Occipital lobe (tissue), 2 donors: ENCODE data around the gene DPP9. TPM values are rescaled to one million over a fixed set of nuclear protein-coding genes. Genes with fewer than 3 reads are reported as not detected.
"Not testable (repeated sequence)": the region's sequence is repeated elsewhere in the genome, so short reads cannot be mapped to it uniquely, and the experiment has no call there.

ENCODE experiments used
- DNase-seq: peaks from one replicate; lab custom pipeline; 2025; lab: John Stamatoyannopoulos, UW
- total RNA-seq: library from RNA; depleted of rRNA; stranded (reverse); fragments of >200 nt; gene quantifications from one replicate; pipeline ENCODE4 v1.2.3, GENCODE V29; 2014

DPP9 gene
- 5.5 TPM for total RNA-seq

DNA sequence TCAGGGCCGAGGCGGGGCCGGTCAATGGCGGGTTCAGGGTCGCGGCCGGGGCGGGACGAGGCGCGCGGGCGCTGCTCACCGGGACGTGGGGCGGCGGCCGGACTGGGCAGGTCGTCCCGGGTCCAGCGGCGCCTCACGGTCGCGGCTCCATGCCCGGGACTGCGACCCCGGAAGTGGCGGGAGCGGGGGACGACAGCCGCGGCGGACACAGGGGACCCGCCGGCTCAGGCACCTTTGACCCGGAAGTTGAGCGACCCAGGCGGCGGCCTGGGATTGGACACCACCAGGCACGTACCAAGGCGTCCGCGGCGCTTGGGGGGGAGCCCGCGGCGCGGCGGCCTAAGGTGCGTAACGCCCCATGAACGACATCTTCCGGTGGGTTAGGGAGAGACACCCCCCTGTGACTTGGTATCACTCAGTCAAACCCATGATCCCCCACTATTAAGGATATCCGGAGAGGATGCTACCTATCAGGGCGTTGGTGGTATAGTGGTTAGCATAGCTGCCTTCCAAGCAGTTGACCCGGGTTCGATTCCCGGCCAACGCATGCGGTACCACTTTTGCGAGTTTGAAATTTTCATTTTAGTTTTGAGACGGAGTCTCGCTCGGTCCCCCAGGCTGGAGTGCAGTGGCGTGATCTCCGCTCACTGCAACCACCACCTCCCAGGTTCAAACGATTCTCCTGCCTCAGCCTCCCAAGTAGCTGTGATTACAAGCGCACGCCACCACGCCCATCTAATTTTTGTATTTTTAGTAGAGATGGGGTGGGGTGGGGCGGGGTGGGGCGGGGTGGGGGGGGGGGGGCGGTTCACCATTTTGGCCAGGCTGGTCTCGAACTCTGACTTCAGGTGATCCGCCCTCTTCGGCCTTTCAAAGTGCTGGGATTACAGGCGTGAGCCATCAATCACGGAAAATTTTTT lies at the start of gene DPP9:
Gene DPP9, minus strand, starts transcription at position 248 of the 920 bp plus-strand sequence. CDS start 3,936 bp downstream, outside the sequence.
- DNase-seq: peak; percentile 95

DNA sequence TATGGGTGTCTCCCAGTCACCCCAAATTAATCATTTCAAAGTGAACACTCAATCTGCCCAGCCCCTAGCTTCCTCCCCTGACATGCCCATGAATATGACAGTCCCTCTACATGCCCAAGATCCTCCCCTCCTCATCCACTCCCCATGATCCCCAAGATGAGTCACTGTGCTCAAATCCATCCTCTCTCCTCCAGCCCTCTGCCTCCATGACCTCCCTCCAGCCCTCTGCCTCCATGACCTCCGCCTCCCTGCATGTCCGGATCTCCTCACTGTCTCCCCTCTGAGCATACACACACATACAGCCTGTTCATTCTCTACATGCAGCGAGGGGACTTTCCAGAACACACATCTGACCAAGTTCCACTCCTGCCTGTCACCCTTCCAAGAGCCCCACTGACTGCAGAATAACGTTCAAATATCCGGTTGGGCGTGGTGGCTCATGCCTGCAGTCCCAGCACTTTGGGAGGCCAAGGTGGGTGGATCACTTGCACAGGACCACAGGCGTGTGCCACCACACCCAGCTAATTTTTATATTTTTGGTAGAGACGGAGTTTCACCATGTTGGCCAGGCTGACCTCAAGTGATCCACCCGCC lies 49.5 kb upstream of the DPP9 start:
- DNase-seq: no peak

DNA sequence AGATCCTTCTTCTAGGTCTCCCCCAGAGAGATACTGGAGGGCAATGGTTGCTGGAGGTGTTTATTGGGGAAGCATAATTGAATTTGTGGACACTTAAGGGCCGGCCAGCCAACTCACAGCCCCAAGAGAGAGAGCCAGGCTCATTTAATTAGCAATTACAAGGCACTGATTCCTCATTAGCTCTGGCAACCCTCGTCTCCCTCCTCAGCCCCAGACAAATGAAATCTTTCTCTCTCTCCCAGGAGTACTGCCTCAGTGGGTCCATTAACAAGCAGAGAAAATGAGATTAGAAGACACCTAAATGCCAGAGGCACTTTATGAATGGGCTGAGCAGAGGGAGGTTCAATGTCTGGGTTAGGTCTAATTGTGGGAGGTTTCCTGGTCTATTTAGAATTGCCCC lies 48.9 kb upstream of the DPP9 start:
- no peak for DNase-seq

DNA sequence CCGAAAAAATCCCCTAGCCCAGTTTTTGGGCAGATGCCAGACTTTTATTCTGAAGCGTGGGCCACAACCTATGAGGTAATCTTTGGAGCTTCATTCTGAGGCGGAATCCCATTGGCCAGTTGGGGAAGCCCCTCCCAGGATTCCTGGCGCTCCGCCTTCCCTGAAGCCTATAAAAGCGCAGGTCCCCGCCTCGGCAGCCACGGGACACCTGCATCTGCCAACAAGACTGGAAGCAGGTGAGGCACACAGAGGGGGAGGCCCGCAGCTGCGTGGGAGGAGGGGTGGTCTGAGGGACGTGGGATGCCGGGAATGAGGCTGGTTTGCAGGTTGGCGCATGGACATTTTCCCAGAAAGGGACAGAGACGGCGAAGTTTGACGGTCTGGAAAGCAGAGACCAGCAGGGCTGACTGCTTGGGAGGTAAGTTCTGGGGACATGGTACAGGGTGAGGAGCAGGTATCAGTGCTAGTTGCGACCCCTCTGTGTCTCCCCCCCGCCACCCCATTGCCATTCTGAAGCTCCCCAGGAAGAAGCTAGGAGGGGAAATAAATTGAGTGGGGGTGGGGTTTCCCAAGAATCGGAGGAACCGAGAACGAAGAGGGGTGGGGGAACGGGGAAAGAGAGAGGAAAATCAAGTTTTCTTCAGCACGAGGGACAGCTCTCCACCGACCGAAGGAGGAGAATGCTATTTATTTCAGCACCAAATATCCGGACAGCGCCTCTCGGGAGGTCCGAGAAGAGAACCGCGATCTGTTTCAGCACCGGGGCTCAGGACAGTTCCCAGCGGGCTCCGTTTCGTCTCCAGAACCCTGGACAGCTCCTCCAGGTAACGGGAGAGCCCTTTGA lies 45.5 kb upstream of the DPP9 start:
- DNase-seq: peak; percentile 80

DNA sequence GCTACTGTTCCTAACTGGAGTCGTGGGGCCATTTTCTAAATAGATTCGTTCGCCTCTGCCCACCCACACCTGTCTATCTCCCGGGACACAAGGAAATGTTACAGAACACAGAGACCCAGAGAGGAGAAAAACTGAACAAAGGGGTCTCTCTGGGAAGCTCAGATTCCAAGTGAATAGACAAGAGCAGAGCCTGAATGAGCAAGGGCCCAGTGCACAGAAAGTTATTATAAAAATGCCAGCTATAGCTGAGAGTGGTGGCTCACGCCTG lies 40.7 kb upstream of the DPP9 start:
- DNase-seq: no peak

DNA sequence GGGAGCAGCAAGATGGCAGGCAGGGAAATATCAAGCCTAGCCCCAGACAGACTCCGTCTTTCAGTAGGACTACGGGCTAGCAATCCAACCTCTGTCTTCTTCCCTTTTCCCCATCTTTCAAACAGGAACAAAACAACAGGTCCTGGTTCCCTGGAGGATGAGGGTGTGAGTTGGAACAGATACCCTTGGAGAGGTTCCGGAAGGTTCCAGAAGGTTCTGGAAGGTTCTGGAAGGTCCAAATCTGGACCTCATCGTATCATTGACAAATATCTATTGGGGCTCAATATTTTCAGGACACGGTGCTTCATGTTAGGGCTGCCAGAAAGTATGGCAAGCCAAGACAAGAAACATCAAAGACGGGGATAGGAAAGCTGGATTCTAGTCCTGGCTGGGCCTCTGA lies 39.4 kb upstream of the DPP9 start:
- no peak for DNase-seq

DNA sequence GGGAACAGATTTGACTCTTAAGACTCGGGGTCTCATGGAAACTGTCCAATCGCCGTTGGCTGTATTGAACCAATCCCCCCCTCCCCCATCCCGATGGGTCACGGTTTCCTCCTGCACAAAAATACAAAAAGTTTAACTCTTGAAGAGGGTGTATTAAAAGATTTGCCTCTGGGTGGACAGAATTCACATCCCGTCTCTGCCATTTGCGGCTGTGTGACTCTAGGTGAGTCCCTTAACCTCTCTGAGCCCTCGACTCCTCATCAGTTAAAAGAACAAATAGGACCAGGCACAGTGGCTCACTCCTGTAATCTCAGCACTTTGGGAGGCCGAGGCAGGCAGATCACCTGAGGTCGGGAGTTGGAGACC lies 36.6 kb upstream of the DPP9 start:
- DNase-seq: no peak

DNA sequence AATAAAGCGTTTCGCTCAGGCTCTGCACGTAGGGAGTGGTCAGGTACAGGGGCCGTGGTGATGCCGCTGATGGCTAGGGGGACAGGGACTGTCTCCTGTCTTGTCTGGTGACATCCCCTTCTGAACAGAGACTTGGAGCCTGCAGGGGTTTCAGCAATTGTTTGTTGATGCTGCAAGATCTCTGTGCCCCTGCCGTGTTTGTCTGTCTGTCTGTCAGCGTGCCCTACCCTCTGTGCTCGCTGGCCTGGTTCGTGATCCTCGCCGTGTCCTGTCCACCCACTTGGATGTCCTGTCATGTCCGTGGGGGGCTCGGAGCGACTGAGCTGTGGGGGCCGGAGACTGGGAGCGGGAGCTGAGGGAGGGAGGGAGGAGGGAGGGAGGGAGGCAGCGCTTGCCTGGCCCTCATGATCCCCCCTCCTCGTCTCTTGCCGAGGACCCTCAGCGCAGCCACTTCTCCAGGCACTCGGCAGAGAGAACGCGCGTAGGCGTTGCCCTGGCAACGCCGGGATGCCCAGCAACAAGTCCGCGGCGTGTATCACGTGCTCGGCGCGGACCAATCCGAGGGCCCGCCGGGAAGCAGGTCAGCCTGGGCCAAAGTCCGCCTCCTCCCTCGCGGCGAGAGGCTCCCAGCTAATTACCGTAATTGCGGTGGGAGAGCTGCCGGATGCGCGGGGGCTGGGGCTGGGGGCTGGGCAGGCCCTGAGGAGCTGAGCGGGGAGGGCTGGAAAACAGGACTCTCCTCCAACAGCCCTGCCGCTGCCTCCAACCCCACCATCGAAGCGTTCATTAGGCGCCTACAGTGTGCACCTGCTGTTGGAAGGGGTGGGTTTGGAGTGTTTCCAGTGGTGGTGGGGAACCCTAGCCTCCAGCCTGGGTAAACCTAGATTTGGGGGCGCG lies 36.0 kb upstream of the DPP9 start:
- DNase-seq: peak; percentile 87

DNA sequence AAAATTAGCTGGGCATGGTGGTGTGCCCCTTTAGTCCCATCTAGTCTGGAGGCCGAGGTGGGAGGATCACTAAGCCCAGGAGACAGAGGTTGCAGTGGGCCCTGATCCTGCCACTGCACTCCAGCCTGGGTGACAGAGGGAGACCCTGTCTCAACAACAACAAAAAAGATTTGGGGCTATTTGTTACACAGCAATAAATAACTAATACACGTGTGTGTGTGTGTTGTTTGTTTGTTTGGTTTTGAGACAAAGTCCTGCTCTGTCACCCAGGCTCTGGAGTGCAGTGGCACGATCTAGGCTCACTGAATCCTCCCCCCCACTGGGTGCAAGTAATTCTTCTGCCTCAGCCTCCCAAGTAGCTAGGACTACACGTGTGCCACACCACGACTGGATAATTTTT lies 35.0 kb upstream of the DPP9 start:
- DNase-seq: no peak

DNA sequence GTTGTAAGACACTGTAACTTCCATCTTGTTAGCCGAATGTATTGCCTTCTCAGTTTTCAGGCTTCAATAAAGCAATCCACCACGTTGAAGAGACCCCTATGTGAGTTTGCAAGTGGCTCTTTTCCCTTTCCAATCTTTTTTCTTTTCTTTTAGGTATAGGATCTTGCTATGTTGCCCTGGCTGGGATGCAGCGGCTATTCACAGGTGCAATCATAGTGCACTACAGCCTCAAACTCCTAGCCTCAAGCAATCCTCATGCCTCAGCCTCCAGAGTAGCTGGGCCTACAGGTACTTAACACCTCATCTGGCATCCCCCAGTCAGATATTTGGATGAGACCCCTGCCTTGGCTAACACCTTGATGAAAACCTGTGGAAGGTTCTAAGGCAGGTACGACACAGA lies 34.4 kb upstream of the DPP9 start:
- no peak for DNase-seq

DNA sequence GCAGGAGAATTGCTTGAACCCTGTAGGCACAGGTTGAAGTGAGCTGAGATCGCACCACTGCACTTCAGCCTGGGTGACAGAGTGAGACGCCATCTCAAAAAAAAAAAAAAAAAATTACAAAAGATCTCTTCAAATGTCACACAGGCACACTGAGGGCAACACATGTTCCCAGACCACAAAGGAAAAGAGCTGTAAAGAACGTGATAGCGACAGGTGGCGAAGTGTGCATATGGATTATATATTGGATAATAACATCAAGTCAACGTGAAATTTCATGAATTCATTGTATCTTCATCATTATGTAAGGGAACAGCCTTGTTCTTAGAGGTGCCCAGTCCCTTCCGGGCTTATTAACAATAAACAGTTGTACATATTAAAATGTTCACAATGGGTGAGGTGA lies 31.8 kb upstream of the DPP9 start:
- no peak for DNase-seq

DNA sequence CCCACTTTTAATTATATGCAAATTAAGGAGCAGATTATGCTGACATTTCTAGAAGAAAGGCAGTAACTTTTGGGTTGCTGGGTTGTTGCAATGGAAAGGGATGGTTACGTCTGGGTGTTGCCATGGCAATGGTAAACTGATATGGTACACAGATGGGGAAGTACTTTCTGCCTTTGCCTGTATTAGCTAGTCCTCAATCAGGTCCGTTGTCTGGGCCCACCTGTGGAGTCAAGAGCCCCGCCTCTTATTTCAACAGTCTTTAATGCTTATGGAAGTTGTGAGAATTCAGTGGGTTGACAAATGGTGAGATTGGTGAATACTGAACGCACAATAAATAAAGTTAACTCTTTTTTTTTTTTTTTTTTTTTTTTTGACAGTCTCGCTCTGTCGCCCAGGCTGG lies 30.6 kb upstream of the DPP9 start:
- DNase-seq: no peak

DNA sequence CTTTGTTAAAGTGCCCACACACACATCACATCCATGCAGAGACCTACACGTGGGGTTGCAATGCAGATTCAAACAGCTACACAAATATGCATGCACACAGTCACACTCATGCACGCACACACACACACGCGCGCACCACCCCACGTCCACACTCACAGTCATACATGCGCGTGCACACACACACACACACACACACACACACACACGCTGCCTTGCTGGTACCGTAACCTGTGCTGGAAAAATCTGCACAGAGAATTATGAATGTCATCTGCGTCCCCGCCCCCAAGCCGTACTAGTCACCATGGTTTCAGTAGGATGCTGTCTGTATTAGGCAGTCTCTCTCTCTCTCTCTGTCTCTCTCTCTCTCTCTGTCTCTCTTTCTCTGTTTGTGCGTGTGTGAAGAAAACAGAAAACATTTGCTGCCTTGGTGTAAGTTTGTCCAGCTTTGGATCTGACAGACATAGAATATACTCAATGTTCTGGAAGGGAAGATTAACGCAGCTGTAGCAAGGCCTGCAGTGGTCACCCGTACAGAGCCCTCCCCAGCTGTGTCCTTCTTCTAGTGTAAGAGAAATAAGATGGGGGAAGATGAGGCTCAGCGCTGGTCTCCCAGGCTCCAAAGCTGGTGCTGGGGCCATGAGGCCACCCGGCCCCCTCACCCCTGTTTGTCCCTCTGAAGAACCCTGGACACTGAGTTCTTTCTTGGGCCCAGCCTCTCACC lies 26.4 kb upstream of the DPP9 start:
- DNase-seq: no peak

DNA sequence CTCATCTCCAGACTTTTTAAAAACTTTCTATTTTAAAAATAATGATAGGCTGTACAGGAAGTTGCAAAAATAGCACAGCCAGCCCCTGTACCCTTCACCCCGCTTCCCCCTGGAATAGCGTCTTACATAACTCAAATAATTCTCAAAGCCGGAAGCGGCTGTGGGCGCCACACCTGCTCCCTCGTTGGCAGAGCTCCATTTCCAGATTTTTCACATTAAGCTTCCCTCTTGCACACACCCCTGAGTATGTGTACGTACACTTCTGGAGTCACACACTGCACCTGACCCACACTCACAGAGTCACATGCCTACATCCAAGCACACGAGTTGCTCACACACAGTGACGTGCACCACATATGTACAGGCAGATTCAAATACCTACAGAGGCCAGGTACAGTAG lies 24.9 kb upstream of the DPP9 start:
- DNase-seq: no peak

DNA sequence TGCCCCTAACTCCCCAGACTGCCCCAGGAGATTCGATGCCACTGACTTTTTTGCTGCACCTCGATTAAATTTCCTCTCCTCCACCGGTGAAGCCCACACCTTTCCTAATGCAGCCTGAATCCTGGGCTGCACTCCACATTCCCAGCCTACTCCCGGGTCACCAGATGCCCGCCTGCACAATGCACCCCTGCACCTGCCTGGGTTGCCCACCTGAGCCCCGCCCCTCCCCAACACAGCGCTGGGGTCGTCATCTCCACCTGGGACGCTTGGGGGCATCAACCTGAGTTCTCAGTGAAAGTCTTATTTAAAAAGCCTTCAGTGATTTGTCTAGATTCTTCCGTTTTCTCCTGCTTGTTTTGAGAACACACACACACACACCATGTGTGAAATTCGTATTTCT lies 24.5 kb upstream of the DPP9 start:
- no peak for DNase-seq

DNA sequence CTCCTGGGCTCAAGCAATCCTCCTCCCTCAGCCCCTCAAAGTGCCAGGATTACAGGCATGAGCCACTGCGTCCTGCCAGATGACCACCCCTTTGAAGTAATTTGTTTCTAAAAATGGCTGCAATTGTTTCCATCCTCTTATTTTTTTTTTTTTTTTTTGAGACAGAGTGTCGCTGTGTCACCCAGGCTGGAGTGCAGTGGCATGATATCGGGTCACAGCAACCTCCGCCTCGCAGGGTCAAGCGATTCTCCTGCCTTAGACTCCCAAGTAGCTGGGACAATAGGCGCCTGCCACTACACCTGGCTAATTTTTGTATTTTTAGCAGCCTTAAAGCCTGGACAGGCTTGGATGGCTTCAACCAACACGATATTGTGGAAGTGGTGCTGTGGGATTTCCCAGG lies 22.3 kb upstream of the DPP9 start:
- no peak for DNase-seq

DNA sequence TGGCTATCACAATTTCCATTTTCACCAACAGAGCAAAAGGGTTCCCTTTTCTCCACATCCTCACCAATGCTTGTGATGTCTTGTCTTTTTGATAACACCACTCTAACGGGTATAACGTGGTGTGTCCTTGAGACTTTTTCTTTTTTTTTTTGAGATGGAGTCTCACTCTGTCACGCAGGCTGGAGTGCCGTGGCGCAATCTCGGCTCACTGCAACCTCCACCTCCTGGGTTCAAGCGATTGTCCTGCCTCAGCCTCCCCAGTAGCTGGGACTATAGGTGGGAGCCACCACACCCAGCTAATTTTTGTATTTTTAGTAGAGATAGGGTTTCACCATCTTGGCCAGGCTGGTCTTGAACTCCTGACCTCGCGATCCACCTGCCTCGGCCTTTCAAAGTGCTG lies 21.5 kb upstream of the DPP9 start:
- not testable (repeated sequence) for DNase-seq

DNA sequence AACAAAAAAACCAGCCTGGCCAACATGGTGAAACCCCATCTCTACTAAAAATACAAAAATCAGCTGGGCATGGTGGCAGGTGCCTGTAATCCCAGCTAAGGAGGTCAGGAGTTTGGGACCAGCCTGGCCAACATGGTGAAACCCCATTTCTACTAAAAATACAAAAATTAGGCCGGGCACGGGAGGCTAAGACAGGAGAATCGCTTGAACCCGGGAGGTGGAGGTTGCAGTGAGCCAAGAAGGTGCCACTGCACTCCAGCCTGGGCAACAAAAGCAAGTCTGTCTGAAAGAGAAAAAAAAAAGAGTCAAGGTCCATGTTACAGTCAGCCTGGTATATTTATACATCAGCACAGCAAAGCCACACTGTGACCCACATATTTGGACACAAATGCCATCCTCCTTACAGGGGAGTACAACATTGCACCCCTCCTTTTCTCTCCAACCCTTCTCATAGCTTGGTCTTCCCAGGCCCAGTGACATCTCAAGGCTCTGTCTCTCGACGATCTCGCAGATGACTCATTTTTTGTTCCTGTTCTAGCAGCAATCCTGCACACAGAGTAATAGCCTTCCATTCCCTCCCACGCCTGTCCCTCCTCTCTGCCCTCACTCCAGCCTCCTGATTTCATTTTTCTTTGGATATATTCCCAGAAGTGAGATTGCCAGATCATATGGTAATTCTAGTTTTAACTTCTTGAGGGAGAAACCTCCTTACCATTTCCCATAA lies 21.0 kb upstream of the DPP9 start:
- DNase-seq: peak; percentile 77

DNA sequence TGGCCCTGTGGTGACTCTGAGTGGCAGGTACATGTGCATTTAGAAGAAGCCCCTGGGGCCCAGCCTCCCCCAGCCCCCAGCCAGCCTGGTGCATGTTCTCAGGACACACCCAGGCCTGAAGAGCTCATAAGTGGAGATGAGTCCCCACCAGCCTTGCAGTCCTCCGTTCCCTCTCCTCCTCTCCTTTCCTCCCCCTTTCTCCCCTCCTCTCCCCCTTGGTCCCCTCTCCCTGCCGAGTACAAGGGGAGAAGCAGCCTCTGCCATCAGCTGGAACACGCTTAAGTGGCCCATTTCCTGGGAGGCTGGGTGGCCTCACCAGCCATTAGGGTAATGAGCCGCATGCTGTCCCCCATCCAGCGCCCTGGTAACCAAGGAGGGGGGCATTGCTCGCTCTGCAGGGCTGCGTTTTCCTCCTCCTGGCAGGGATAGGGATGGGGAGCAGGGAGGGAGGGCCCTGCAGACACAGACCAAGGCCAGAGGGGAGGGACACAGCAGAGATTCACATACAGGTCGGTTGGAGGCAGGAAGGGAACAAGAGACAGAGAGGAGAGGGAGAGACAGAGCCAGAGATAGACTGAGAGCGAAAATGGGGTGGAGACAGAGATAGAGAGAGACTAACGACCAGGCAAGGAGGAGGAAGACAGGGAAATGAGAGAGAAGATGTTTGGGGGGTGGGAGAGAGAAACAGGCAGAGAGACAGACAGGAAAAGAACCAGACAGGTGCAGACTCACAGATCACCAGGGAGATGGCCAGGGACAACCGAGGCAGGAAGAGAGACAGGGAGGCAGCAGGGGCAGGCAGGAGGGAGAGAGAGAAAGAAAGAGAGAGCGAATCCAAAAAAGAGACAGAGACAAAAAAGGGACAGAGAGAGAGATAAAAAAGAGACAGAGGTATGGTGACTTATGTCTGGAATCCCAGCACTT lies 19.3 kb upstream of the DPP9 start:
- DNase-seq: no peak
